A549 (cell line): ENCODE measurements around the gene NUDT16. TPM values are rescaled to one million over a fixed set of nuclear protein-coding genes. Genes with fewer than 3 reads are reported as not detected.

ENCODE experiments used
- ATAC-seq, 2 experiments: fragments of 200-7000 bp in 1 of 2; fragments of >200 bp in 1 of 2; cut with Nextera tagmentation in 1 of 2; cut with Tn5 transposase in 1 of 2; 3 replicates each; pipeline versions ENCODE4 v1.8.0 to v1.9.1; 2018 to 2020; ENCODE audit warnings: mild to moderate bottlenecking in 1 of 2, moderate library complexity in 1 of 2
- CTCF ChIA-PET: fragments of 300-600 bp; sonication (Branson Sonifier 250); formaldehyde crosslinking; extraction: SDS; loops from one replicate; lab custom pipeline; 2021; ENCODE audit warnings: antibody characterized with exemption, inconsistent platforms; lab: Yijun Ruan, JAX
- POLR2A ChIA-PET: fragments of 350-600 bp; formaldehyde crosslinking; extraction: SDS; loops from one replicate; lab custom pipeline; 2021; ENCODE audit warnings: antibody characterized with exemption, inconsistent platforms; lab: Yijun Ruan, JAX
- DNase-seq, 2 experiments: peaks; one replicate each; pipeline versions ENCODE4 v3.0.0 to v3.0.0-alpha.2; 2011 to 2016; ENCODE audit warnings: low read depth in 1 of 2, low spot score in 1 of 2
- FAIRE-seq: peaks from 2 replicates; lab custom pipeline; 2011; peaks lifted over from hg19 to GRCh38; lab: Jason Lieb, UNC
- H3K27ac ChIP-seq, 2 experiments: fragments of >200 bp; sonication (Bioruptor Twin); formaldehyde crosslinking; 3 replicates each; pipeline ENCODE4 v1.5.1; 2016 to 2017
- H3K4me1 ChIP-seq: fragments of >200 bp; sonication (Bioruptor Twin); formaldehyde crosslinking; 3 replicates; pipeline ENCODE4 v1.6.1; 2016
- H3K4me2 ChIP-seq: fragments of >200 bp; sonication (Bioruptor Twin); formaldehyde crosslinking; 3 replicates; pipeline ENCODE4 v1.6.1; 2016
- H3K4me3 ChIP-seq: fragments of >200 bp; sonication (Bioruptor Twin); formaldehyde crosslinking; 3 replicates; pipeline ENCODE4 v1.5.1; 2016
- H3K9me3 ChIP-seq: fragments of >200 bp; sonication (Bioruptor Twin); formaldehyde crosslinking; 3 replicates; pipeline ENCODE4 v1.6.1; 2016
- CEBPB ChIP-seq, 2 experiments: fragments of >200 bp in 1 of 2; sonication (Bioruptor Twin) in 1 of 2; formaldehyde crosslinking in 1 of 2; IDR thresholded peaks; 2 replicates each; pipeline ENCODE4 v1.6.1; 2012 to 2016
- EHF ChIP-seq: fragments of 250-450 bp; sonication (Bioruptor Pico); IDR thresholded peaks from 2 replicates; pipeline ENCODE4 v1.5.0; 2020; ENCODE audit warnings: mild to moderate bottlenecking
- EHMT2 ChIP-seq: fragments of 200-600 bp; sonication (generic); IDR thresholded peaks from 2 replicates; pipeline ENCODE4 v1.6.1; 2016; ENCODE audit warnings: antibody characterized with exemption, low read depth, mild to moderate bottlenecking, moderate library complexity
- HDAC2 ChIP-seq: fragments of 200-600 bp; sonication (generic); IDR thresholded peaks from 2 replicates; pipeline ENCODE4 v1.6.1; 2016
- HOXA7 ChIP-seq: fragments of 250-450 bp; sonication (Bioruptor Pico); IDR thresholded peaks from 2 replicates; pipeline ENCODE4 v1.5.0; 2020; ENCODE audit warnings: mild to moderate bottlenecking, moderate library complexity
- HOXB13 ChIP-seq: fragments of 250-450 bp; sonication (Bioruptor Pico); IDR thresholded peaks from 2 replicates; pipeline ENCODE4 v1.5.0; 2020; ENCODE audit warnings: low read depth, mild to moderate bottlenecking, moderate library complexity
- HOXB5 ChIP-seq: fragments of 250-450 bp; sonication (Bioruptor Pico); IDR thresholded peaks from 2 replicates; pipeline ENCODE4 v1.5.0; 2020; ENCODE audit warnings: mild to moderate bottlenecking, moderate library complexity
- JUN ChIP-seq, 2 experiments: fragments of >200 bp; sonication (Bioruptor Twin); formaldehyde crosslinking; IDR thresholded peaks; 2 replicates in 1 of 2; 3 replicates in 1 of 2; pipeline ENCODE4 v1.6.1; 2016 to 2017
- JUNB ChIP-seq: fragments of >200 bp; sonication (Bioruptor Twin); formaldehyde crosslinking; IDR thresholded peaks from 2 replicates; pipeline ENCODE4 v1.6.1; 2016
- KDM1A ChIP-seq: fragments of 200-600 bp; sonication (generic); IDR thresholded peaks from 2 replicates; pipeline ENCODE4 v1.6.1; 2016; ENCODE audit warnings: low read depth, mild to moderate bottlenecking
- KDM5A ChIP-seq: fragments of 200-600 bp; sonication (generic); IDR thresholded peaks from 2 replicates; pipeline ENCODE4 v1.6.1; 2016; ENCODE audit warnings: antibody characterized with exemption, mild to moderate bottlenecking
- NPAS2 ChIP-seq: fragments of 250-450 bp; sonication (Bioruptor Pico); IDR thresholded peaks from 2 replicates; pipeline ENCODE4 v1.8.0; 2022; ENCODE audit warnings: mild to moderate bottlenecking, moderate library complexity, borderline replicate concordance
- POLR2AphosphoS2 ChIP-seq: conservative IDR thresholded peaks from 2 replicates; pipeline ENCODE4 v1.6.1; 2012; ENCODE audit warnings: low read length, improper control_type of control experiment, inconsistent platforms
- RAD21 ChIP-seq, 2 experiments: fragments of >200 bp in 1 of 2; sonication (Bioruptor Twin) in 1 of 2; formaldehyde crosslinking in 1 of 2; IDR thresholded peaks in 1 of 2; conservative IDR thresholded peaks in 1 of 2; 2 replicates in 1 of 2; 3 replicates in 1 of 2; pipeline ENCODE4 v1.6.1; 2012 to 2018; ENCODE audit warnings: inconsistent platforms in 1 of 2
- RARB ChIP-seq: fragments of 250-450 bp; sonication (Bioruptor Pico); IDR thresholded peaks from 2 replicates; pipeline ENCODE4 v1.8.0; 2021; ENCODE audit warnings: mild to moderate bottlenecking, moderate library complexity
- RCOR1 ChIP-seq: fragments of 150-350 bp; IDR thresholded peaks from 2 replicates; pipeline ENCODE4 v1.6.1; 2014; ENCODE audit warnings: antibody characterized with exemption, low read length, low read depth
- RFX5 ChIP-seq: fragments of 450-650 bp; IDR thresholded peaks from 2 replicates; pipeline ENCODE4 v1.7.1; 2014; ENCODE audit warnings: antibody characterized with exemption, mild to moderate bottlenecking, moderate library complexity
- ZC3H11A ChIP-seq: fragments of 450-650 bp; IDR thresholded peaks from 2 replicates; pipeline ENCODE4 v1.6.1; 2014; ENCODE audit warnings: antibody characterized with exemption, mild to moderate bottlenecking
- ZFP36 ChIP-seq: fragments of 450-650 bp; IDR thresholded peaks from 2 replicates; pipeline ENCODE4 v1.6.1; 2014; ENCODE audit warnings: borderline replicate concordance; ENCODE audit not compliant: partially characterized antibody
- ZNF302 ChIP-seq: fragments of 250-450 bp; sonication (Bioruptor Pico); IDR thresholded peaks from 2 replicates; pipeline ENCODE4 v1.9.0; 2021; ENCODE audit warnings: inconsistent platforms, mild to moderate bottlenecking, moderate library complexity
- WGBS: methylation state at CpG from one replicate; pipeline ENCODE4 v1.1.6; 2017; ENCODE audit errors: missing lambda C conversion rate; 5-methylcytosine and 5-hydroxymethylcytosine counted together
- polyA plus RNA-seq, 4 experiments: library from polyadenylated mRNA; depleted of rRNA in 3 of 4; stranded (reverse); fragments of >200 nt; fragmentation: RNase III in 1 of 4; extraction: RNeasy Plus Mini Kit Qiagen cat#74134 plus additional on column Dnase treatment in 1 of 4; gene quantifications; 2 replicates in 3 of 4; 3 replicates in 1 of 4; pipeline ENCODE4 v1.2.3, GENCODE V29; 2011 to 2017
- TF ChIP-seq, protein P1 (sequence below): fragments of >200 bp; sonication (Bioruptor Twin); formaldehyde crosslinking; IDR thresholded peaks from 2 replicates; pipeline ENCODE4 v1.6.1; 2016
- TF ChIP-seq, protein P2 (sequence below): fragments of >200 bp; sonication (Bioruptor Twin); formaldehyde crosslinking; IDR thresholded peaks from 3 replicates; pipeline ENCODE4 v1.5.1; 2016
- TF ChIP-seq, protein P3 (sequence below): fragments of 250-450 bp; sonication (Bioruptor Pico); IDR thresholded peaks from 2 replicates; pipeline ENCODE4 v1.5.0; 2021; ENCODE audit warnings: mild to moderate bottlenecking, moderate library complexity, borderline replicate concordance
- TF ChIP-seq, protein P4 (sequence below): IDR thresholded peaks from 2 replicates; pipeline ENCODE4 v1.6.1; 2012
- TF ChIP-seq, protein P5 (sequence below): IDR thresholded peaks from 2 replicates; pipeline ENCODE4 v1.6.1; 2012; ENCODE audit warnings: low read depth, borderline replicate concordance
- TF ChIP-seq, protein P6 (sequence below): fragments of 200-600 bp; sonication (generic); IDR thresholded peaks from 2 replicates; pipeline ENCODE4 v1.6.1; 2016; ENCODE audit warnings: antibody characterized with exemption, mild to moderate bottlenecking, moderate library complexity
- TF ChIP-seq, protein P7 (sequence below): fragments of 450-650 bp; IDR thresholded peaks from 2 replicates; pipeline ENCODE4 v1.6.1; 2014; ENCODE audit warnings: antibody characterized with exemption

NUDT16 gene
- polyA plus RNA-seq, 2 of the 4 experiments (the other 2 are of a cell fraction), result 5.6 to 11.2 TPM

DNA sequence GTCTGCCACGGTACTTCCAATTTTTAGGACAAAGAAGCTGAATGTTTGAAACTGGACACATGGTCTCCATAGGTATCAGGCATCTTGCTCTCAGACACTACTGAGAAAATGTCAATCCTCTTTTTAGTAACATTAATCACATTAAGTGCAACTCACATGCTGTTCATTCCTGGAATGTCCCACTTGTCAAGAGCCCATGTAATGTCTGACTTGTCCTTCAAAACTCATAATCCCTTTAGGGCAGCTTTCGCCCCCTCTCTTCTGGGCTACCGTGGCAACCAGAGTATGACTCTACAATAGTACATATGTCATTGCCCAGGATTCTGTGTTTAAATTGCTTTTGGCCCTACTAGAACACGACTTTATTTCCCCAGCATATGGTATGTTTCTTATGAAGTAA is 12.3 kb downstream of the NUDT16 start:
- CTCF ChIA-PET, result no interaction called here
- no peak for FAIRE-seq
- H3K27ac ChIP-seq, result no peak overlapping the region
- H3K4me1 ChIP-seq, result no peaks in the 10 kb centered on the region
- no peak overlapping the region for H3K4me2 ChIP-seq
- POLR2A ChIA-PET, result no interaction called here
- WGBS, result 65% methylated on average over 4 of the region's 4 CpGs
- no peak overlapping the region for H3K4me3 ChIP-seq
- ATAC-seq, result no peak
- H3K9me3 ChIP-seq, result no peaks in the 10 kb centered on the region
- TF ChIP-seq, protein P1, sequence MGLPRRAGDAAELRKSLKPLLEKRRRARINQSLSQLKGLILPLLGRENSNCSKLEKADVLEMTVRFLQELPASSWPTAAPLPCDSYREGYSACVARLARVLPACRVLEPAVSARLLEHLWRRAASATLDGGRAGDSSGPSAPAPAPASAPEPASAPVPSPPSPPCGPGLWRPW, result no peak
- no peak for TF ChIP-seq POLR2AphosphoS2
- no peak for TF ChIP-seq EHMT2
- no peak for TF ChIP-seq HOXB5 (CRISPR knock-in tag)
- no peak for TF ChIP-seq JUNB
- no peak for TF ChIP-seq CEBPB (IDR thresholded peaks at IDR 0.05)
- no peak for TF ChIP-seq EHF (CRISPR knock-in tag)
- TF ChIP-seq, protein P2, sequence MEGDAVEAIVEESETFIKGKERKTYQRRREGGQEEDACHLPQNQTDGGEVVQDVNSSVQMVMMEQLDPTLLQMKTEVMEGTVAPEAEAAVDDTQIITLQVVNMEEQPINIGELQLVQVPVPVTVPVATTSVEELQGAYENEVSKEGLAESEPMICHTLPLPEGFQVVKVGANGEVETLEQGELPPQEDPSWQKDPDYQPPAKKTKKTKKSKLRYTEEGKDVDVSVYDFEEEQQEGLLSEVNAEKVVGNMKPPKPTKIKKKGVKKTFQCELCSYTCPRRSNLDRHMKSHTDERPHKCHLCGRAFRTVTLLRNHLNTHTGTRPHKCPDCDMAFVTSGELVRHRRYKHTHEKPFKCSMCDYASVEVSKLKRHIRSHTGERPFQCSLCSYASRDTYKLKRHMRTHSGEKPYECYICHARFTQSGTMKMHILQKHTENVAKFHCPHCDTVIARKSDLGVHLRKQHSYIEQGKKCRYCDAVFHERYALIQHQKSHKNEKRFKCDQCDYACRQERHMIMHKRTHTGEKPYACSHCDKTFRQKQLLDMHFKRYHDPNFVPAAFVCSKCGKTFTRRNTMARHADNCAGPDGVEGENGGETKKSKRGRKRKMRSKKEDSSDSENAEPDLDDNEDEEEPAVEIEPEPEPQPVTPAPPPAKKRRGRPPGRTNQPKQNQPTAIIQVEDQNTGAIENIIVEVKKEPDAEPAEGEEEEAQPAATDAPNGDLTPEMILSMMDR, result no peak
- no peak for TF ChIP-seq JUN (IDR thresholded peaks at IDR 0.05)
- TF ChIP-seq, protein P3, sequence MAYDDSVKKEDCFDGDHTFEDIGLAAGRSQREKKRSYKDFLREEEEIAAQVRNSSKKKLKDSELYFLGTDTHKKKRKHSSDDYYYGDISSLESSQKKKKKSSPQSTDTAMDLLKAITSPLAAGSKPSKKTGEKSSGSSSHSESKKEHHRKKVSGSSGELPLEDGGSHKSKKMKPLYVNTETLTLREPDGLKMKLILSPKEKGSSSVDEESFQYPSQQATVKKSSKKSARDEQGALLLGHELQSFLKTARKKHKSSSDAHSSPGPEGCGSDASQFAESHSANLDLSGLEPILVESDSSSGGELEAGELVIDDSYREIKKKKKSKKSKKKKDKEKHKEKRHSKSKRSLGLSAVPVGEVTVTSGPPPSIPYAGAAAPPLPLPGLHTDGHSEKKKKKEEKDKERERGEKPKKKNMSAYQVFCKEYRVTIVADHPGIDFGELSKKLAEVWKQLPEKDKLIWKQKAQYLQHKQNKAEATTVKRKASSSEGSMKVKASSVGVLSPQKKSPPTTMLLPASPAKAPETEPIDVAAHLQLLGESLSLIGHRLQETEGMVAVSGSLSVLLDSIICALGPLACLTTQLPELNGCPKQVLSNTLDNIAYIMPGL (CRISPR knock-in tag), result no peak
- no peak for TF ChIP-seq HOXA7
- TF ChIP-seq RFX5, result no peak
- no peak for TF ChIP-seq RARB (CRISPR knock-in tag)
- TF ChIP-seq, protein P4, sequence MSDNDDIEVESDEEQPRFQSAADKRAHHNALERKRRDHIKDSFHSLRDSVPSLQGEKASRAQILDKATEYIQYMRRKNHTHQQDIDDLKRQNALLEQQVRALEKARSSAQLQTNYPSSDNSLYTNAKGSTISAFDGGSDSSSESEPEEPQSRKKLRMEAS, result no peak
- TF ChIP-seq RCOR1, result no peak
- TF ChIP-seq HOXB13 (CRISPR knock-in tag), result no peak
- TF ChIP-seq, protein P5, sequence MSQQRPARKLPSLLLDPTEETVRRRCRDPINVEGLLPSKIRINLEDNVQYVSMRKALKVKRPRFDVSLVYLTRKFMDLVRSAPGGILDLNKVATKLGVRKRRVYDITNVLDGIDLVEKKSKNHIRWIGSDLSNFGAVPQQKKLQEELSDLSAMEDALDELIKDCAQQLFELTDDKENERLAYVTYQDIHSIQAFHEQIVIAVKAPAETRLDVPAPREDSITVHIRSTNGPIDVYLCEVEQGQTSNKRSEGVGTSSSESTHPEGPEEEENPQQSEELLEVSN, result no peak
- TF ChIP-seq RAD21 (conservative IDR thresholded peaks at IDR 0.05 in 1 of 2, IDR thresholded peaks at IDR 0.05 in 1 of 2), result no peak
- DNase-seq, result no peak

DNA sequence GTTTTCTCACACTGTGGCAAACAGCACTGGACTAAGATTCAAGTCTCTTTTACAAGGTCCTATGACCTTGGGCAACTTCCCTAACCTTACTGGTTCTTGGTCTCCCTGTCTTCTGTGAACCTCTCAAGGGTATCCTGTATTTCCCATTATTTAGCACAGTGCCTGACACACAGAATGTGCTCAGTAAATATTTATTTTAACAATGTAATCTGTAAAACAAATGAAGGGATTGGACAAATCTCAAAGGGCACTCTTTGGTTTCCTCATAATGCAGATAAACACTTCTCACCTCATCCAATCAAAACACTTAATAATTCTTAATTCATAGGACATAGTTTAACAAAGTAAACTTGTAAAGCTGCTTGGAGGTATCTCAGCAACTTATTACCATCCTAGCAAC is 12.8 kb downstream of the NUDT16 start:
- CTCF ChIA-PET, result no interaction called here
- TF ChIP-seq NPAS2 (no peak), RAD21 (conservative IDR thresholded peaks at IDR 0.05 in 1 of 2, IDR thresholded peaks at IDR 0.05 in 1 of 2) (no peak), ZFP36 (no peak), JUNB (no peak), ZNF302 (no peak), POLR2AphosphoS2 (no peak), ZC3H11A (no peak), HDAC2 (no peak), KDM5A (no peak), EHMT2 (no peak), KDM1A (no peak)
- TF ChIP-seq, protein P3 (CRISPR knock-in tag), result no peak
- TF ChIP-seq, protein P6, sequence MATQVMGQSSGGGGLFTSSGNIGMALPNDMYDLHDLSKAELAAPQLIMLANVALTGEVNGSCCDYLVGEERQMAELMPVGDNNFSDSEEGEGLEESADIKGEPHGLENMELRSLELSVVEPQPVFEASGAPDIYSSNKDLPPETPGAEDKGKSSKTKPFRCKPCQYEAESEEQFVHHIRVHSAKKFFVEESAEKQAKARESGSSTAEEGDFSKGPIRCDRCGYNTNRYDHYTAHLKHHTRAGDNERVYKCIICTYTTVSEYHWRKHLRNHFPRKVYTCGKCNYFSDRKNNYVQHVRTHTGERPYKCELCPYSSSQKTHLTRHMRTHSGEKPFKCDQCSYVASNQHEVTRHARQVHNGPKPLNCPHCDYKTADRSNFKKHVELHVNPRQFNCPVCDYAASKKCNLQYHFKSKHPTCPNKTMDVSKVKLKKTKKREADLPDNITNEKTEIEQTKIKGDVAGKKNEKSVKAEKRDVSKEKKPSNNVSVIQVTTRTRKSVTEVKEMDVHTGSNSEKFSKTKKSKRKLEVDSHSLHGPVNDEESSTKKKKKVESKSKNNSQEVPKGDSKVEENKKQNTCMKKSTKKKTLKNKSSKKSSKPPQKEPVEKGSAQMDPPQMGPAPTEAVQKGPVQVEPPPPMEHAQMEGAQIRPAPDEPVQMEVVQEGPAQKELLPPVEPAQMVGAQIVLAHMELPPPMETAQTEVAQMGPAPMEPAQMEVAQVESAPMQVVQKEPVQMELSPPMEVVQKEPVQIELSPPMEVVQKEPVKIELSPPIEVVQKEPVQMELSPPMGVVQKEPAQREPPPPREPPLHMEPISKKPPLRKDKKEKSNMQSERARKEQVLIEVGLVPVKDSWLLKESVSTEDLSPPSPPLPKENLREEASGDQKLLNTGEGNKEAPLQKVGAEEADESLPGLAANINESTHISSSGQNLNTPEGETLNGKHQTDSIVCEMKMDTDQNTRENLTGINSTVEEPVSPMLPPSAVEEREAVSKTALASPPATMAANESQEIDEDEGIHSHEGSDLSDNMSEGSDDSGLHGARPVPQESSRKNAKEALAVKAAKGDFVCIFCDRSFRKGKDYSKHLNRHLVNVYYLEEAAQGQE, result no peak
- TF ChIP-seq, protein P7, sequence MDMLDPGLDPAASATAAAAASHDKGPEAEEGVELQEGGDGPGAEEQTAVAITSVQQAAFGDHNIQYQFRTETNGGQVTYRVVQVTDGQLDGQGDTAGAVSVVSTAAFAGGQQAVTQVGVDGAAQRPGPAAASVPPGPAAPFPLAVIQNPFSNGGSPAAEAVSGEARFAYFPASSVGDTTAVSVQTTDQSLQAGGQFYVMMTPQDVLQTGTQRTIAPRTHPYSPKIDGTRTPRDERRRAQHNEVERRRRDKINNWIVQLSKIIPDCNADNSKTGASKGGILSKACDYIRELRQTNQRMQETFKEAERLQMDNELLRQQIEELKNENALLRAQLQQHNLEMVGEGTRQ, result no peak

More for the DNA sequence above, 12.8 kb downstream of the NUDT16 start:
- Histone ChIP-seq H3K4me3 (no peak overlapping the region), H3K4me2 (no peak overlapping the region), H3K9me3 (no peaks in the 10 kb centered on the region), H3K27ac (no peak overlapping the region), H3K4me1 (no peaks in the 10 kb centered on the region)
- no peak for FAIRE-seq
- DNase-seq, result no peak
- no peak for ATAC-seq
- POLR2A ChIA-PET, result no interaction called here
